Esophagus squamous epithelium (tissue), 5 donors: Measurements from ENCODE around the gene TF. TPM values are rescaled to one million over a fixed set of nuclear protein-coding genes. Genes with fewer than 3 reads are reported as not detected.

Experiments
- DNase-seq: peaks from one replicate; lab custom pipeline; 2025; lab: John Stamatoyannopoulos, UW
- H3K27ac ChIP-seq, 4 donors: fragments of 200-600 bp; sonication (generic); one replicate each; pipeline ENCODE4 v1.5.1; 2016 to 2019; ENCODE audit warnings: mild to moderate bottlenecking in 1 of 4
- H3K27me3 ChIP-seq, 4 donors: fragments of 200-600 bp; sonication (generic); 1 replicate in 3 of 4; 2 replicates in 1 of 4; pipeline versions ENCODE4 v1.5.1 to v1.6.0; 2017 to 2021; ENCODE audit warnings: antibody characterized with exemption in 1 of 4
- H3K36me3 ChIP-seq, 3 donors: fragments of 200-600 bp; sonication (generic); one replicate each; pipeline ENCODE4 v1.5.1; 2016 to 2019
- H3K4me1 ChIP-seq, 3 donors: fragments of 200-600 bp; sonication (generic); one replicate each; pipeline ENCODE4 v1.5.1; 2017 to 2019
- H3K4me3 ChIP-seq, 4 donors: fragments of 200-600 bp; sonication (generic); 1 replicate in 3 of 4; 2 replicates in 1 of 4; pipeline ENCODE4 v1.5.1; 2016 to 2019; ENCODE audit warnings: mild to moderate bottlenecking in 2 of 4, moderate library complexity in 1 of 4
- H3K9me3 ChIP-seq, 3 donors: fragments of 200-600 bp; sonication (generic); one replicate each; pipeline ENCODE4 v1.5.1; 2016 to 2019
- CTCF ChIP-seq, 6 experiments: fragments of 450-650 bp in 4 of 6; fragments of 200-600 bp in 2 of 6; sonication (generic) in 2 of 6; IDR thresholded peaks; one replicate each; pipeline ENCODE4 v1.5.1; 2016 to 2019; ENCODE audit warnings: antibody characterized with exemption in 6 of 6, mild to moderate bottlenecking in 4 of 6, moderate library complexity in 4 of 6
- POLR2A ChIP-seq, 4 donors: fragments of 450-650 bp; IDR thresholded peaks; one replicate each; pipeline ENCODE4 v1.6.1; 2017; ENCODE audit warnings: antibody characterized with exemption in 4 of 4, mild to moderate bottlenecking in 4 of 4, moderate library complexity in 3 of 4
- WGBS, 2 donors: methylation state at CpG; one replicate each; pipeline ENCODE4 v1.1.5; 2018; 5-methylcytosine and 5-hydroxymethylcytosine counted together
- intact Hi-C: fragments of 100-400 bp; cut with DNase I; formaldehyde crosslinking; loops from one replicate; pipeline ENCODE4 v1.15.0; 2022
- total RNA-seq, 4 donors: library from RNA; depleted of rRNA; stranded (reverse); fragments of >200 nt; gene quantifications; one replicate each; pipeline ENCODE4 v1.1.0, GENCODE V29; 2016
- donor health status: DM: yes; HTN: yes; CAD: no.

Gene TF
- total RNA-seq, 4 donors from 2014 or later, result 0.53 to 17.9 (median 9.4) TPM

- no peaks in the 10 kb centered on the region for H3K9me3 ChIP-seq
- TF ChIP-seq CTCF (IDR thresholded peaks at IDR 0.05) (no peak), POLR2A (IDR thresholded peaks at IDR 0.05) (no peak)
- no peak overlapping the region for H3K4me3 ChIP-seq
- peaks cover 0 to 35% (median 0%) of the 10 kb centered on the region in 3 donors for H3K36me3 ChIP-seq
- no peak overlapping the region for H3K27ac ChIP-seq
- H3K27me3 ChIP-seq, result no peaks in the 10 kb centered on the region
- intact Hi-C loops, result no loop called here
- H3K4me1 ChIP-seq, result peaks cover 0 to 12% (median 9%) of the 10 kb centered on the region in 3 donors
- no peak for DNase-seq
These were observed 19.1 kb downstream of the TF start for GRCh38 chr3:133765256-133765655.

- Histone ChIP-seq H3K27ac (no peak overlapping the region), H3K36me3 (peaks cover 0 to 45% (median 0%) of the 10 kb centered on the region in 3 donors), H3K9me3 (no peaks in the 10 kb centered on the region), H3K27me3 (no peaks in the 10 kb centered on the region), H3K4me3 (no peak overlapping the region), H3K4me1 (peaks cover 0 to 12% (median 9%) of the 10 kb centered on the region in 3 donors)
- WGBS, 2 donors, result 100% methylated on average over 1 of the region's 1 CpG
- no peak for TF ChIP-seq CTCF (IDR thresholded peaks at IDR 0.05)
- TF ChIP-seq POLR2A (IDR thresholded peaks at IDR 0.05), result no peak
- no peak for DNase-seq
- intact Hi-C loops, result no loop called here
These were observed 21.4 kb downstream of the TF start for GRCh38 chr3:133767607-133768006.

- Histone ChIP-seq H3K36me3 (peaks cover 0 to 51% (median 0%) of the 10 kb centered on the region in 3 donors), H3K4me3 (no peak overlapping the region), H3K27ac (no peak overlapping the region), H3K4me1 (peaks cover 0 to 2% (median 1%) of the 10 kb centered on the region in 3 donors), H3K27me3 (no peaks in the 10 kb centered on the region), H3K9me3 (no peaks in the 10 kb centered on the region)
- TF ChIP-seq POLR2A (IDR thresholded peaks at IDR 0.05) (no peak), CTCF (IDR thresholded peaks at IDR 0.05) (no peak)
- WGBS, 2 donors, result 78 to 82% methylated on average over 3 of the region's 3 CpGs
- intact Hi-C loops, result no loop called here
- DNase-seq, result no peak
These were observed 23.3 kb downstream of the TF start for GRCh38 chr3:133769536-133769935.

GRCh38 chr3:133773732-133774131 lies 27.5 kb downstream of the TF start:
- intact Hi-C loops, result no loop called here
- TF ChIP-seq POLR2A (IDR thresholded peaks at IDR 0.05) (no peak), CTCF (IDR thresholded peaks at IDR 0.05) (no peak)
- Histone ChIP-seq H3K4me1 (peaks cover 0 to 28% (median 5%) of the 10 kb centered on the region in 3 donors), H3K27ac (no peak overlapping the region), H3K36me3 (peaks cover 0 to 31% (median 0%) of the 10 kb centered on the region in 3 donors), H3K4me3 (no peak overlapping the region), H3K9me3 (no peaks in the 10 kb centered on the region), H3K27me3 (no peaks in the 10 kb centered on the region)
- 83 to 92% methylated on average over 3 of the region's 3 CpGs for WGBS, 2 donors
- DNase-seq, result no peak

- 85 to 94% methylated on average over 7 to 9 of the region's 9 CpGs for WGBS, 2 donors
- no peak overlapping the region for H3K27ac ChIP-seq
- H3K27me3 ChIP-seq, result no peaks in the 10 kb centered on the region
- intact Hi-C loops, result no loop called here
- peaks cover 0 to 21% (median 0%) of the 10 kb centered on the region in 3 donors for H3K36me3 ChIP-seq
- H3K9me3 ChIP-seq, result no peaks in the 10 kb centered on the region
- DNase-seq, result no peak
- peaks cover 0 to 36% (median 5%) of the 10 kb centered on the region in 3 donors for H3K4me1 ChIP-seq
- H3K4me3 ChIP-seq, result no peak overlapping the region
- TF ChIP-seq POLR2A (IDR thresholded peaks at IDR 0.05) (no peak), CTCF (IDR thresholded peaks at IDR 0.05) (no peak)
These were observed 29.1 kb downstream of the TF start for GRCh38 chr3:133775309-133775708.
